Gastrocnemius medialis (tissue), 4 donors: ENCODE measurements around the gene POR. TPM values are rescaled to one million over a fixed set of nuclear protein-coding genes. Genes with fewer than 3 reads are reported as not detected.

ENCODE experiments used
- ATAC-seq, 2 donors: fragments of 150-250 bp; one replicate each; pipeline ENCODE4 v1.9.1; 2016
- DNase-seq, 2 donors: peaks; one replicate each; pipeline ENCODE4 v3.0.0-alpha.2; 2019
- H3K27ac ChIP-seq, 4 donors: fragments of 200-600 bp; sonication (generic); 1 replicate in 1 of 4; 2 replicates in 3 of 4; pipeline ENCODE4 v1.5.1; 2016 to 2018; ENCODE audit warnings: mild to moderate bottlenecking in 2 of 4, moderate library complexity in 1 of 4
- H3K27me3 ChIP-seq, 3 donors: fragments of 200-600 bp; sonication (generic) in 2 of 3; 1 replicate in 1 of 3; 2 replicates in 2 of 3; pipeline versions ENCODE4 v1.5.1 to v1.6.0; 2016 to 2019; ENCODE audit warnings: mild to moderate bottlenecking in 1 of 3, moderate library complexity in 1 of 3
- H3K36me3 ChIP-seq, 2 donors: fragments of 200-600 bp; sonication (generic) in 1 of 2; one replicate each; pipeline ENCODE4 v1.5.1; 2017 to 2018
- H3K4me1 ChIP-seq, 2 donors: fragments of 200-600 bp; sonication (generic) in 1 of 2; one replicate each; pipeline ENCODE4 v1.5.1; 2016 to 2017; ENCODE audit warnings: mild to moderate bottlenecking in 2 of 2
- H3K4me3 ChIP-seq, 4 donors: fragments of 200-600 bp; sonication (generic) in 3 of 4; 1 replicate in 1 of 4; 2 replicates in 3 of 4; pipeline ENCODE4 v1.5.1; 2016 to 2019; ENCODE audit warnings: mild to moderate bottlenecking in 2 of 4
- H3K9me3 ChIP-seq, 3 donors: fragments of 200-600 bp; sonication (generic) in 2 of 3; 1 replicate in 1 of 3; 2 replicates in 2 of 3; pipeline ENCODE4 v1.5.1; 2016 to 2019
- CTCF ChIP-seq, 5 experiments: fragments of 450-650 bp in 3 of 5; fragments of 200-600 bp in 2 of 5; sonication (generic) in 2 of 5; IDR thresholded peaks in 4 of 5; conservative IDR thresholded peaks in 1 of 5; 1 replicate in 4 of 5; 2 replicates in 1 of 5; pipeline ENCODE4 v1.5.1; 2016 to 2019; ENCODE audit warnings: antibody characterized with exemption in 5 of 5, mild to moderate bottlenecking in 3 of 5, moderate library complexity in 3 of 5
- POLR2A ChIP-seq, 2 donors: fragments of 450-650 bp; IDR thresholded peaks; one replicate each; pipeline ENCODE4 v1.6.1; 2017; ENCODE audit warnings: antibody characterized with exemption in 2 of 2, mild to moderate bottlenecking in 2 of 2, moderate library complexity in 2 of 2
- in situ Hi-C, 4 donors: fragments of 200-750 bp; cut with MboI; loops; one replicate each; pipeline versions ENCODE4 v1.15.0 to v1.8.0; 2017; ENCODE audit warnings: low sequenced_read_pairs in 4 of 4
- intact Hi-C: fragments of 100-400 bp; cut with DNase I; formaldehyde crosslinking; loops from one replicate; pipeline ENCODE4 v1.15.1; 2023; ENCODE audit warnings: low total_unique reads
- total RNA-seq, 4 donors: library from RNA; depleted of rRNA; stranded (reverse); fragments of >200 nt; gene quantifications; one replicate each; pipeline versions ENCODE4 v1.1.0 to v1.2.3, GENCODE V29; 2016

The POR gene
- total RNA-seq, 4 donors from 2014 or later = 85.7 to 218 (median 115) TPM

- Histone ChIP-seq H3K4me3 (peak overlapping the region; percentile 96 to 100 (median 98)), H3K36me3 (no peaks in the 10 kb centered on the region), H3K27me3 (no peaks in the 10 kb centered on the region), H3K27ac (peak overlapping the region; percentile 95 to 99 (median 96)), H3K9me3 (no peaks in the 10 kb centered on the region), H3K4me1 (peaks cover 32 to 39% of the 10 kb centered on the region in 2 donors)
- ATAC-seq = peak; percentile 11 to 14
- peak in 1 of 2 donors; percentile 35 for DNase-seq
- intact Hi-C loops (loop anchor here (1.0 to 2.0 kb wide), 3 partner anchors 37 to 79 kb away; partner anchors contain the start of genes RHBDD2 and TMEM120A), in situ Hi-C loops (loop anchor here in 1 of 4 donors (10.0 kb wide), 1 partner anchor 79 kb away; the partner anchor contains the start of gene TMEM120A)
- no peak for TF ChIP-seq POLR2A (IDR thresholded peaks at IDR 0.05)
- TF ChIP-seq CTCF (IDR thresholded peaks at IDR 0.05 in 4 of 5, conservative IDR thresholded peaks at IDR 0.05 in 1 of 5) = peak in 1 of 5 experiments; percentile 12
Measured at GRCh38 chr7:75915416-75916156, 631 bp downstream of the POR start.

GRCh38 chr7:75916259-75916658 is 1.3 kb downstream of the POR start:
- DNase-seq = no peak
- intact Hi-C loops = no loop called here
- TF ChIP-seq CTCF (IDR thresholded peaks at IDR 0.05 in 4 of 5, conservative IDR thresholded peaks at IDR 0.05 in 1 of 5) (no peak), POLR2A (IDR thresholded peaks at IDR 0.05) (no peak)
- Histone ChIP-seq H3K9me3 (no peaks in the 10 kb centered on the region), H3K36me3 (no peaks in the 10 kb centered on the region), H3K4me1 (peaks cover 39 to 46% of the 10 kb centered on the region in 2 donors), H3K27me3 (no peaks in the 10 kb centered on the region), H3K4me3 (peak overlapping the region; percentile 96 to 100 (median 98)), H3K27ac (peak overlapping the region; percentile 95 to 99 (median 96))
- in situ Hi-C loops = loop anchor here in 1 of 4 donors (10.0 kb wide), 1 partner anchor 79 kb away; the partner anchor contains the start of gene TMEM120A
- no peak for ATAC-seq

- H3K9me3 ChIP-seq = no peaks in the 10 kb centered on the region
- TF ChIP-seq POLR2A (IDR thresholded peaks at IDR 0.05) = no peak
- TF ChIP-seq CTCF (IDR thresholded peaks at IDR 0.05 in 4 of 5, conservative IDR thresholded peaks at IDR 0.05 in 1 of 5) = no peak
- DNase-seq (no peak), ATAC-seq (no peak)
- intact Hi-C loops (no loop called here), in situ Hi-C loops (loop anchor here in 1 of 4 donors (10.0 kb wide), 1 partner anchor 78 kb away; the partner anchor contains the start of gene TMEM120A)
- H3K4me3 ChIP-seq = peak overlapping the region; percentile 96 to 100 (median 98)
- no peaks in the 10 kb centered on the region for H3K27me3 ChIP-seq
- no peaks in the 10 kb centered on the region for H3K36me3 ChIP-seq
- peak overlapping the region; percentile 95 to 99 (median 96) for H3K27ac ChIP-seq
- H3K4me1 ChIP-seq = peaks cover 46 to 53% of the 10 kb centered on the region in 2 donors
Measured at GRCh38 chr7:75916685-75917634, 2.0 kb downstream of the POR start.

- Histone ChIP-seq H3K27ac (peak overlapping the region; percentile 67 to 81 (median 70)), H3K36me3 (no peaks in the 10 kb centered on the region), H3K4me1 (peaks cover 54 to 73% of the 10 kb centered on the region in 2 donors), H3K4me3 (no peak overlapping the region), H3K27me3 (no peaks in the 10 kb centered on the region), H3K9me3 (no peaks in the 10 kb centered on the region)
- peak; percentile 73 to 84 for ATAC-seq
- TF ChIP-seq POLR2A (IDR thresholded peaks at IDR 0.05) (no peak), CTCF (IDR thresholded peaks at IDR 0.05 in 4 of 5, conservative IDR thresholded peaks at IDR 0.05 in 1 of 5) (no peak)
- intact Hi-C loops = loop anchor here (2.0 kb wide), 1 partner anchor 30 kb away; no protein-coding TSS in a partner anchor
- DNase-seq = peak; percentile 56 to 63
- in situ Hi-C loops = no loop called here
Measured at GRCh38 chr7:75920431-75921161, 5.6 kb downstream of the POR start.
